Keratinocyte (primary cell): ENCODE measurements around the gene HOXA5.

Source experiments
- EZH2 ChIP-seq: IDR thresholded peaks from one replicate; pipeline ENCODE4 v1.6.1; 2012; ENCODE audit warnings: inconsistent platforms, mild to moderate bottlenecking, low read length, moderate library complexity
- TF ChIP-seq, protein P1 (sequence below), 3 experiments: IDR thresholded peaks in 1 of 3; conservative IDR thresholded peaks in 1 of 3; optimal IDR thresholded peaks in 1 of 3; 2 replicates in 2 of 3; 3 replicates in 1 of 3; pipeline versions ENCODE3 to v1.5.1; 2011; ENCODE audit warnings: low read length in 3 of 3, mild to moderate bottlenecking in 3 of 3, moderate library complexity in 2 of 3, control low read depth in 1 of 3, inconsistent platforms in 1 of 3; ENCODE audit not compliant: insufficient read depth in 2 of 3; ENCODE audit errors: extremely low read depth in 1 of 3

DNA sequence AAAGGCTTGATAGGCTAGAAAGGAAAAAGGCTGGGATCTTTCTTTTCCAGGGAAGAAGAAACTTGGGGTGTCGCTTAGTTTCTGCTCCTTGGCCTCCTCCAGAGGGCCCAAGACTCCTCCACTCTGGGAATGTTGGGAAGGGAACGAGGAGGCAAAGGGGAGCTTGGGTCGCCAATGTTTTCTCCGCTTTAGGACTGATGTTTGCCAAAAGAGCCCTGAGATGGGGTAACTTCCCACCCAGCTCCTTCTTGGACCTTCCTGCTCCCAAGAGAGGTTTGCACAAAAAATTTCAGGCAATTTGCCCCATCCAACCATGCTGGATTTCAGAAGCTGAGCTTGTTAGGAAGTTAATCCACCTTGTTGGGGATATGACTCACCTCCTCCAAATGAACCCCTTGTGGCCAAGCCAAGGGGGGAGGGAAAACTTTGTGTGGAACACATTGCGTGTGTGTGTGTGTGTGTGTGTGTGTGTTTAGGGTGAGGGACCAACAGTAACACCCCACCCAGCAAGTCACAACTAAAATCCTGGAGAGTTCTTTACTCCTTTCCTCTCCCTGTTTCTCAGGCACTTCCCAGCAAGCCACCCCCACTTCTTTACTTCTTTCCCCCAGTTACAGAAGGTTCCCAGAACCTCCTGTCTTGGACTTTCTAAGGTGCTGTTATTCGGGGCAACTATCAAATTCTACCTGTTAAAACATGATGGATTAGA is 32.3 kb downstream of the HOXA5 start:
- TF ChIP-seq, protein P1, sequence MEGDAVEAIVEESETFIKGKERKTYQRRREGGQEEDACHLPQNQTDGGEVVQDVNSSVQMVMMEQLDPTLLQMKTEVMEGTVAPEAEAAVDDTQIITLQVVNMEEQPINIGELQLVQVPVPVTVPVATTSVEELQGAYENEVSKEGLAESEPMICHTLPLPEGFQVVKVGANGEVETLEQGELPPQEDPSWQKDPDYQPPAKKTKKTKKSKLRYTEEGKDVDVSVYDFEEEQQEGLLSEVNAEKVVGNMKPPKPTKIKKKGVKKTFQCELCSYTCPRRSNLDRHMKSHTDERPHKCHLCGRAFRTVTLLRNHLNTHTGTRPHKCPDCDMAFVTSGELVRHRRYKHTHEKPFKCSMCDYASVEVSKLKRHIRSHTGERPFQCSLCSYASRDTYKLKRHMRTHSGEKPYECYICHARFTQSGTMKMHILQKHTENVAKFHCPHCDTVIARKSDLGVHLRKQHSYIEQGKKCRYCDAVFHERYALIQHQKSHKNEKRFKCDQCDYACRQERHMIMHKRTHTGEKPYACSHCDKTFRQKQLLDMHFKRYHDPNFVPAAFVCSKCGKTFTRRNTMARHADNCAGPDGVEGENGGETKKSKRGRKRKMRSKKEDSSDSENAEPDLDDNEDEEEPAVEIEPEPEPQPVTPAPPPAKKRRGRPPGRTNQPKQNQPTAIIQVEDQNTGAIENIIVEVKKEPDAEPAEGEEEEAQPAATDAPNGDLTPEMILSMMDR (optimal IDR thresholded peaks at IDR 0.05 in 1 of 3, IDR thresholded peaks at IDR 0.05 in 1 of 3, conservative IDR thresholded peaks at IDR 0.05 in 1 of 3; ENCODE audit: extremely low read depth in 1 of 3, insufficient read depth in 2 of 3, low read length in 3 of 3), result no peak
- TF ChIP-seq EZH2, result no peak
